HG03103 (cell line): Measurements from ENCODE around the gene PAGR1.
A peak's percentile ranks its signal among the peaks of the same experiment; 100 is the strongest.
"Not testable (repeated sequence)": the region's sequence is repeated elsewhere in the genome, so short reads cannot be mapped to it uniquely, and the experiment has no call there.

Experiments
- ATAC-seq: cut with Tn5 transposase; IDR thresholded peaks from one replicate; pipeline ENCODE4 v1.9.1; 2021; ENCODE audit warnings: low read depth; ENCODE audit not compliant: unreplicated experiment

The PAGR1 gene

DNA sequence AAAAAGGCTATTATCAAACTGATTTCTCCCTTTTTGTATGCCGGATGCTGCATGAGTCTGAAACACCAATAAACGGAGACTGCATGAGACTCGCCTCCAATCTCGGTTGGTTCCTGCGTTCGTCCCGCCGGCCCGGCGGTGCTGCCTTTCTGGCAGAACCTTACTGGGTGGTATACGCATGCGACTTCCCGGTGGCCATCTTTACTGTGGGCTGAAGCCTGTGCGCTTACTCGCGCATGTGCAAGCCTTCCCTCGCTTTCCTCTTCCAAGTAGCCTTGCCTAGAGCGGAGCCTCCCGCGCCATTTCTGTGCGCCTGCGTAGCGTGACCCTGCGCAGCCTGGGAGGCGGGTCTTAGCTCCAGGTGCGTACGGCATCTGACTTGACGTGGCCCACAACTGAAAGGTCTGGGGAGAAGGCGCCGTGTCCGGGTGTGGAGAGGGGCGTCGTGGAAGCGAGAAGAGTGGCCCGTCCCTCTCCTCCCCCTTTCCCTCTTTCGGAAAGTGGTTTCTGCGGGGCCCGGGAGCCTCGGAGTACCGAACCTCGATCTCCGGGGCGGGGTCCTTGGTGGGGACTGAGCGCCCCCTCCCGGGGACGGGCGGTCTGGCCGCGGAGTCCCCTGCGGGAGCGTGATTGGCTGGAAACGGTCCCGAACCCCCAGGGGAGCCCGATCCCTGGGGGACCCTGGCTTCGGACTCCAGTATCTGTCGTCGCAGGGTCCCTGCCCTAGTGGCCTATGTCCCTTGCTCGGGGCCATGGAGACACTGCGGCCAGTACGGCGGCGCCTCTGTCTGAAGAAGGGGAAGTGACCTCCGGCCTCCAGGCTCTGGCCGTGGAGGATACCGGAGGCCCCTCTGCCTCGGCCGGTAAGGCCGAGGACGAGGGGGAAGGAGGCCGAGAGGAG is at the start of gene PAGR1:
TSS of gene PAGR1 (plus strand) at position 360 of the 901 bp plus-strand sequence. CDS start at position 734, 374 bp downstream.
- peak; percentile 42 for ATAC-seq

DNA sequence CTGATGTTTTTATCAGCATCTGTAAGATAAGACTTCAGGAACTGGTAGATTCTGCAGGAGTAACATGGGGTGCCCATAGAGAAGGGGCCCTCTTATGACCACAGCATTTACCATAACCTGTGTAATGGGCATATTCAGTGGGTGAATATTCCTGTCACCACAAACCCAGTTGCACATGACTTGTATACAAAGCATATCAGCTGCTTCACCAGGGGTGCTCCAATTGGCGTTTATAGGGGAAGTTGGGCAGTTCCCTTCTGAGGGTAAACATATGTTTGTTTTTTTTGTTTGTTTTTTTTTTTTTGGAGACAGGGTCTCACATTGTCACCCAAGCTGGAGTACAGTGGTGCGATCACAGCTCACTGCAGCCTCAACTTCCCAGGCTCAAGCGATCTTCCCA is 49.4 kb upstream of the PAGR1 start:
- ATAC-seq, result no peak

DNA sequence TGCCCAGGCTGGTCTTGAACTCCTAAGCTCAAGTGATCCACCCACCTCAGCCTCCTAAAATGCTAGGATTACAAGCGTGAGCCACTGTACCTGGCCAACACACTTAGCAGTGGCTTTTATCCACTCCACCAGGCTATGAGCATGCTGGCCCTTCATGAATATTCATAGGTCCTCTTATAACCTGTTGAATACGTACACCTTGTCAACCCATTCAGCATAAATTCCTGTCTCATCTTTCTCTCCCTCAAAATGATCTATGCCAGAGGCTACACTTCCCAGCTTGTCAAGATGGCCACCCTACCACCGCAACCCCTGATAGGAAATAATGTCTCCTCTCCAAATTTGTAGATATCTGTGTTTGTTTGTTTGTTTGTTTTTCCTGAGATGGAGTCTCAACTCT is 48.9 kb upstream of the PAGR1 start:
- ATAC-seq, result no peak

DNA sequence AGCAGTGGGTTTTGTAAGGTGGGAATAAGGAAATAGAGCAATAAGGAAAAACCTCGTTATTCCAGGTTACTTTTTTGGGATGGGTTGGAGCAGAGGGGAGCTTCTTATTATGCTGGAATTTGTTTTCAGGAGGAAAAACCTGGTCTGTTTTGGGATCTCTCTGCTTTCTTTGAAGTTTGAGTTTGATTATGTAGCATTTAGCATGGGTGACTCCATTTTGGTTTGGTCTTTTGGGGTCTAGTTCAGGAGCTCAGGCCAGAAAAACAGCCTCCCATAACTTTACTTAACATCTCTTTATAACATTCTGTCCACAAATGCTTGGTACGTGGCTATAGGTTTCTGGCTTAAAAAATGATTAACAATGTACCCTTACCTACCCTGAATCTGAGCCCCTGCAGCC is 46.4 kb upstream of the PAGR1 start:
- no peak for ATAC-seq

DNA sequence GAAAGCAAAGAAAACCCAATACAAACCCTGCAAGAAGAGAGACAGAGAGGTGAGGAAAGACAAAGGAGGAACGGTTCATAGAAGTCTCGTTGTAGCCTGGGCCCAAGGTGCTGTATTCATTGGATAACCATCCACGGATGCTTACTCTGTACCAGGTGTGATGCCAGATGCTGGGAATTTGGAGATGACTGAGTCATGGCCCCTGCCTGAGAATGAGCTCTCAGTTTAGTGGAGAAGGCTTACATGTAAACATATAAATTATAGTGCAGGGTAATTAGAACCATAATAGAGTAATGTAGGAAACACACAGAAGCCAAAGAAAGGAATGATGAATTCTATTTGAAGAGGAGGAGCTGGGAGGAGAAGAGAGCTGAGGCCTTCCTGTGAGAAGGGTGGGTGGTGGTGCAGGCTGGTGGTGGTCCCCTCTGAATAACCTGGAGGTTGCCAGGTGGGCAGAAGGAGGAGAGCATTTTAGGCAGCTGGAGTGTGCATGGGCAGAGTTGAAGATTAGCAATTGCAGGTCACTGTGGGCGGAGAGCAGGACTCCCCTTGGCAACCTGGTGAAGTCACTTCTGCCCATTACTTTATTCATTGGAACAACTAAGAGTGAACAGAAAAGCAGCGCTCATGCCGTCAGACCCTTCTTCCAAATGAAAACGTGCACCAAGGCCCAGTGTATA is 45.6 kb upstream of the PAGR1 start:
- no peak for ATAC-seq

DNA sequence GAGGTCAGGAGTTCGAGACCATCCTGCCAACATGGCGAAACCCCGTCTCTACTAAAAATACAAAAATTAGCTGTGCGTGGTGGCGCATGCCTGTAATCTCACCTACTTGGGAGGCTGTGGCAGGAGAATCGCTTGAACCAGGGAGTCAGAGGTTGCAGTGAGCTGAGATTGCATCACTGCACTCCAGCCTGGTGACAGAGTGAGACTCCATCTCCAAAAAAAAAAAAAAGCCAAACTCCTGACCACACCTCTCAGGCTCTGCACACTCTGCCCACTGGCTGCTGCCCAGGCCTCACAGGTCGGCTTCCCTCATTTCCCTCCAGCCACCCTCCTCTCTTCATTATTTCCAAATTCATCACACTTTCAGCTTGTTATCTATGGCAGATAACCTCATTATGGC is 43.6 kb upstream of the PAGR1 start:
- ATAC-seq, result not testable (repeated sequence)

DNA sequence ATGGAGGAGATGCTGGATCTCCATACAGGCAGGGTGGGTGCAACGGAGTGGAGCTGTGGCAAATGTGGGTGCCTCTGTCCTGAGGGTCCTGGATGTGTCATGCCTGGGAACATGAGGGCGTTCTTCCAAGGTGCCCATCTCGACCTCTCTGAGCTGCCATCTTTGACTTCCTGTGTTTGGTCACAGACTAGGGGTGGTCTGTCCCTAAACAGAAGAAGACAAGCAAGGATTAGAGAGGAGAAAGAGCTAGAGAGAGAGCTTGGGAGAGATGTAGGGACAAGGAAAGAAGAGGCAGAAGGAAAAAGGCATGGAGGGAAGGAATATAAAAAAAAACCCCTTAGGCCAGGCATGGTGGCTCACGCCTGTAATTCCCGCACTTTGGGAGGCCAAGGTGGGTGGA is 41.2 kb upstream of the PAGR1 start:
- ATAC-seq, result no peak

DNA sequence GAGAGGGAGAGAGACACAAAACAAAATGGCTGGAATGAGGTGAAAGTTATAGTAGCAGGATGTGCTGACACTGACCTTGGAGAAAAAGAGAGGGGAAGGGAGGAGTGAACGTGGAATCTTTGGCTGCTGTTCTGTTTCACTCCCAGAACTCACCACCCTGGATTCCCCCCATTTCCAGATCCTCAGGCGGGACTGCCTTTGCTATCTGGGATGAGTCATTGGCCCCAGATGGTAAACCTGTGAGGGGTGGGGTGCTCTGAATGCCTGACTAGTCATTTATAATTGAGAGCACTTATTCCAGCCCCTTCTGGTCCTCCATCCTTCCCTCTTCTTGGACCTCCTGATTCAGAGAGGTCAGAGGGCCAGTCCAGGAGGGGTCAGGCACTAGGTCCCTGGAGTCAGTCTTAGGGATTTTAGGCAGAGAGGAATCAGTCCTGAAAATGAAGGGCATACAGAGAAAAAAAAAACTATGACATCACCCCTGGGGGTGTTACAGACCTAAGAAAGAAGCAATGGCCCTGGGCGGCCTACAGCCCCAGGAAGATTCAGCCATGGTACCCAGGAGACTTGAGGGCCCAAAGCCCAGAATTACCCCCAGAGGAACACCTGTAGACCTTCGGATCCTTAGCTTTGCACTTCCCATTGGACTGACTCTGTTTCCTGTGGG is 40.1 kb upstream of the PAGR1 start:
- no peak for ATAC-seq

DNA sequence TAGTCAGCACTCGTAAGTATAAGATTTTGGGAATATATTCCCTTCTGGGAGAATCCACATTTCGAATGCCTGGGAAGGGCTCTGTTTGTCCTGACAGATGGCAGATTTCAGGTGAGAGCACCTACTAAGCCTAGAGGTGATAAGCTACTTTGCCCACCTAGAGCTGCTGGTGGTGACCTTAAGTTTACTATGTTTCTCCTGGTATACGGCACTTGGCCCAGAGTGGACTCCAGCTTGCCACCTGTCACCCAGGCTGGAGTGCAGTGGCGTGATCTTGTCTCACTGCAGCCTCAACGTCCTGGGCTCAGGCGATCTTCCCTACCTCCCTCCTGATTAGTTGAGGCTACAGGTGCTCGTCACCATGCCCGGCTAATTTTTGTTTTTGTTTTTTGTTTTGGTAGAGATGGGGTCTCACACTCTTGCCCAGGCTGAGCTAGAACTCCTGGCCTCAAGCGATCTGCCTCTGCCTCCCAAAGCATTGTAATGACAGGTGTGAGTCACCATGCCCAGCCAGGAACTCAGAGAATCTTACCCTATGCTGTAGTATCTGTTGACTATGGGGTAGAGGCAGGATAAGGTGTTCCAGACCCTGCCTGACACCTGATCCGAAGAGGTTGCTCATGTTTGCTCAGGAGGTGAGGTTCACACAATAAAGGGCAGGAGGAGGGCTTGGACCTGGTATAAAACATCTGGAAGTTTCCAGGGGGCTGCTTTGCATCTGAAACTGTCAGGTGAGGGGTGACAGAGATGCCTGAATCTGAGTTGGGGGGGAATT is 38.2 kb upstream of the PAGR1 start, which contains the start of gene ZG16:
TSS of gene ZG16 (plus strand) at position 681 of the 775 bp plus-strand sequence. CDS start 1,011 bp downstream, outside the sequence.
- ATAC-seq, result no peak

DNA sequence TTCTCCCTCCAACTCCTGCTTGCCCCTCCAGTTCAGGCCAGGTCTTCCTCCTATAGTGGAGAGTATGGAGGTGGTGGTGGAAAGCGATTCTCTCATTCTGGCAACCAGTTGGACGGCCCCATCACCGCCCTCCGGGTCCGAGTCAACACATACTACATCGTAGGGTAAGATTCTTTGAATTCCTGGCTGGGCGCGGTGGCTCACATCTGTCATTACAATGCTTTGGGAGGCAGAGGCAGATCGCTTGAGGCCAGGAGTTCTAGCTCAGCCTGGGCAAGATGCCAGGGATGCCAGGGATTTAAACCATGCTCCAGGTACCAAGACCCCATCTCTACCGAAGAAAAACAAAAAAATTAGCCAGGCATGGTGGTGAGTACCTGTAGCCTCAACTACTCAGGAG is 36.5 kb upstream of the PAGR1 start:
- no peak for ATAC-seq

DNA sequence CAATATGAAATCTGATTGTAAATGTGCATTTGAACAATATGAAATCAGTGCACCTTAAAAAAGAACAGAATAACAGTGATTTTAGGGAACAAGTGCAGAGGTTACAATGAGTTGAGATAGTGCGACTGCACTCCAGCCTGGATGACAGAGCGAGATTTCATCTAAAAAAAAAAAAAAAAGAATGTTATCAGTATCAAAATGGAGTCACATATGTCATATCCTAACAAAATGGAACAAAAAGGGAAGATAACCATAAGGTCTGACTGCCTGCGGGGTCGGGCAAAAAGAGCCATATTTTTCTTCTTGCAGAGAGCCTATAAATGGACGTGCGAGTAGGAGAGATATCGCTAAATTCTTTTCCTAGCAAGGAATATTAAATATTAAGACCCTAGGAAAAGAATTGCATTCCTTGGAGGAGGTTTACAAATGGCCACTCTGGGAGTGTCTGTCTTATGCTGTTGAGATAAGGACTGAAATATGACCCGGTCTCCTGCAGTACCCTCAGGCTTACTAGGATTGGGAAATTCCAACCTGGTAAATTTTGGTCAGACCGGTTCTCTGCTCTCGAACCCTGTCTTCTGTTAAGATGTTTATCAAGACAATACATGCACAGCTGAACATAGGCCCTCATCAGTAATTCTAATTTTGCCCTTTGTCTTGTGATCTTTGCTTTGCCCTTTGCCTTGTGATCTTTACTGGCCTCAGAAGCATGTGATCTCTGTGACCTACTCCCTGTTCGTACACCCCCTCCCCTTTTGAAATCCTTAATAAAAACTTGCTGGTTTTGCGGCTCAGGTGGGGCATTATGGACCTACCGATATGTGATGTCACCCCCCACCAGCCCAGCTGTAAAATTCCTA is 32.6 kb upstream of the PAGR1 start:
- ATAC-seq, result not testable (repeated sequence)

DNA sequence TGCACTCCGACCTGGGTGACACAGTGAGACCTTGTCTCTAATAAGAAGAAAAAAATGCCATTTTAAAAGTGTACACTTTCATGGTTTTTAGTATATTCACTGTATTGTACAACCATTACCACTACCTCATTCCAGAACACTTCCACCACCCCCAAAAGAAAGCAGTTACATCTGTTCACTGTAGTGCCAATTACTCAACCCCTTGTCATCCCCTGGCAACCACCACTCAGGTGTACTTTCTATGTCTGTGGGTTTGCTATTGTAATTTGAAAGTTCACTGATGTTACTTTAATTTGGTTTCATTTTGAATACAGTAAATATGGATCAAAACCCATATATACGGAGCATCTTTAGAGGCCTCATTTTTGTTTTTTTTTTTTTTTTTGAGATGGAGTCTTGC is 31.8 kb upstream of the PAGR1 start:
- no peak for ATAC-seq

DNA sequence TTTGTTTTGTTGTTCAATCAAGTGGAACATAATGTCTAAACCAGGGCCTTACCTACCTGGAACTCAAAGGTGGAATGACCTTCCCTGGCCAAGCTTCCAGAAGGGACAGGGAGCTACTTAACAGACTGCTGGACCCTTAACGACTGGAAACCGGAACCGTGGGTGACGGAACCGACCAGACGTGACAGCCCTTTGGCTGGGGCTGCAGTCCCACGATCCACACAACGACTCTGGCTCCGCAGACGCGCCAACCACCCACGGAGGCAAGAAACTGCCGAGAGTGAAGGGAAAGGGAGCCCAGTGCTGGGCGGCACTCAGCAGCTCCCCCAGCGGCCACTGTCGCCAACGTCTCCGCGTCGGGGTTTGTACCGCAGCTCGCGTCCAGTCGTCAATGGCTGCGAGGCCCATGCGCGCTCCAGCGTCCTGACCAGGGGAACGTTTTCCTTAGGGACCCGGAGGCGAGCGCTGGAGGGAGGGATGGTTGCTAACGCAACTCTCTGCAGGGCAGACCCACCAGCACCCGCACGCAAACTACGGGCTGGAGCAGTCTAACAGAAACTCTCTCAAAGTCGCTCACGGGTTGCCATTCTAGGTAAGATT is 31.0 kb upstream of the PAGR1 start:
- no peak for ATAC-seq

DNA sequence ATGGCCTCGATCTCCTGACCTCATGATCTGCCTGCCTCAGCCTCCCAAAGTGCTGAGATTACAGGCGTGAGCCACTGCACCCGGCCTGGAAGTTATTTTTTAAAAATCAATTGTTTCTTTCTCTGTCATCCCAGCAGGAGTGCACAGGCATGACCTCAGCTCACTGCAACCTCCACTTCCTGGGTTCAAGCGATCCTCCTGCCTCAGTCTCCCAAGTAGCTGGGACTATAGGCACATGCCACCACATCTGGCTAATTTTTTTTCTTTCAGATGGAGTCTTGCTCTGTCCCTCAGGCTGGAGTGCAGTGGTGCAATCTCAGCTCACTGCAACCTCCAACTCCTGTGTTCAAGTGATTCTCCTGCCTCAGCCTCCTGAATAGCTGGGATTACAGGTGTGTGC is 28.8 kb upstream of the PAGR1 start:
- not testable (repeated sequence) for ATAC-seq

DNA sequence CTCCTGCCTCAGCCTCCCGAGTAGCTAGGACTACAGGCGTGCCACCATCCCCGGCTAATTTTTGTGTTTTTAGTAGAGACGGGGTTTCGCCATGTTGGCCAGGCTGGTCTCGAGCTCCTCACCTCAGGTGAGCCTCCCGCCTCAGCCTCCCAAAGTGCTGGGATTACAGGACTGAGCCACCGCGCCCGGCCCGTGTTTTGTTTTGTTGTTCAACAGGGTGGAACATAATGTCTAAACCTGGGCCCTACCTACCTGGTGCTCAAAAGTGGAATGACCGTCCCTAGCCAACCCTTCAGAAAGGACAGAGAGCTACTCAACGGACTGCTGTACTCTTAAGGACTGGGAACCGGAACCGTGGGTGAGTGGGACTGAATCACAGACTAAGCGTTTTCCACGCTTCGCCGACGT is 26.2 kb upstream of the PAGR1 start:
- ATAC-seq, result no peak

DNA sequence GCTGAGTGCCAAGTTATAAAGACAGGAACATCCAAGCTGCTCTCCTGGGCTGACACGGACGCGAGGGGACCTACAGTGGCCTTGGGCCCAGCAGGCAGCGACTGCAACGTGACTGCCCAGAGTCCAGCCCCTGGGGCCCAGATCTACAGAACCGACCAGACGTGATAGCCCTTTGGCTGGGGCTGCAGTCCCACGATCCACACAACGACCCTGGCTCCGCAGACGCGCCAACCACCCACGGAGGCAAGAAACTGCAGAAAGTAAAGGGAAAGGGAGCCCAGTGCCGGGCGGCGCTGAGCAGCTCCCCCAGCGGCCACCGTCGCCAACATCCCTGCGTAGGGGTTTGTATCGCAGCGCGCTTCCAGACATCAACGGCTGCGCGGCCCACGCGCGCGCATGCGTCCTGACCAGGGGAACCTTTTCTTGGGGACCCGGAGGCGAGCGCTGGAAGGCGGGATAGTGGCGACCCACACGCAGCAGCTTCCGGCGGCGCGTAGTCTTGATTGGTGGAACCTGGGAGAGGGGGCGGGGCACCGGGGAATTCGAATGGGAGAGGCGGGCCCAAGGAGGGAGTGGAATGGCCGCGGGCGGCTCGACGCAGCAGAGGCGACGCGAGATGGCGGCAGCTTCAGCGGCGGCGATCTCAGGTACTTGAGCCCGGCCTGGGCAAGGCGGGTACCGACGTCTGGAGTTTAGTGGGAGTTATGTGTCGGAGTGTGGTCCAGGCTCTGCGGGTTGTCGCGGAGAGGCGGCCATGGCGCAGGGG is 25.6 kb upstream of the PAGR1 start, which contains the start of gene KIF22:
TSS of gene KIF22 (plus strand) at position 569 of the 766 bp plus-strand sequence. CDS start at position 578, 9 bp downstream.
- ATAC-seq, result peak; percentile 87

DNA sequence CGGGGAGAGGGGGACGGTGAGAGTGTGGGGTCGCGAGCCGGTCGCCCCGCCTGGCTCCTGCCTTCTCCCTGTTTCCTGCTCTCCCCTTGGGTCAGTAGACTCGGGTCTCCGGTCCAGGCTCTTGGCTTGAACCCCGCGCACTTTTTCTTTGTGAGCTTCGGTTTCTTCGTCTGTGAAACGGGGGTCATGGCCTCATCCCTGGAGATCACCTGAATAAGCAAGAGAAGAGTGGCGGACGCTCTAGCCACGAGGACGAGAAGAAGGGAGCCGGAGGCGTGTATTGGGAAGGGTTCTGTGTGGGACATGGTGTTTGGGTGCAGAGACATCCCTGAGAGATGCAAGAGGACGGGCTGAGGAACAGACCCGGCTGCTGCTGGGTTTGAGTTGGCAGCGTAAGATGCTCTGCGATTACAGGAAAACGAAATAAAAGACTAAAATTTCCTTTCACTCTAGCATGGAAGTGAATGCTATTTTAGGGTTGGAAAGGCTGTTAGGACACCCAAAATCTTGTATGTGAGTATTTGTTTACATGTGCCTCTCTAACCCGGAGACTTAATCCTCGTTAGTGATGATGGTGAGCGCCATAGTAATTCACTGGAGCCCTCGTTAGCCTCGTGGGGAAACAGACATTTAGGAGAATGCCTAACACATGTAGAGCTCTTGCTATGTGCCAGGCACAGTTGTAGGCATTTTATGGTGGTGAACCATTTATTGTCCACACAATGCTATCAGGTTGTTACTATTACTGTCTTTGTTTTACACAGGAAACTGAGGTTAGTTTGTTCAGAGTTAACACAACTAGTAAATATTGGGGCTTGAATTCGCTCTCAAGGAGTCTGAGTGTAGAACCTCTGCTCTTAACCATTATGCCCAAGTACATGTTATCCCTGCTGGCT is 24.8 kb upstream of the PAGR1 start:
- peak; percentile 14 for ATAC-seq
